DMS114 treated with DMSO at 0.1 percent for 48 hours (cell line): Measurements from ENCODE around the gene FLAD1.
"Not testable (repeated sequence)": the region's sequence is repeated elsewhere in the genome, so short reads cannot be mapped to it uniquely, and the experiment has no call there.

Source experiments
- DNase-seq: peaks from one replicate; lab custom pipeline; 2025; ENCODE audit not compliant: unreplicated experiment; lab: John Stamatoyannopoulos, UW

Gene FLAD1

GRCh38 chr1:154967331-154967950 lies 15.7 kb upstream of the FLAD1 start:
- DNase-seq, result no peak

DNA sequence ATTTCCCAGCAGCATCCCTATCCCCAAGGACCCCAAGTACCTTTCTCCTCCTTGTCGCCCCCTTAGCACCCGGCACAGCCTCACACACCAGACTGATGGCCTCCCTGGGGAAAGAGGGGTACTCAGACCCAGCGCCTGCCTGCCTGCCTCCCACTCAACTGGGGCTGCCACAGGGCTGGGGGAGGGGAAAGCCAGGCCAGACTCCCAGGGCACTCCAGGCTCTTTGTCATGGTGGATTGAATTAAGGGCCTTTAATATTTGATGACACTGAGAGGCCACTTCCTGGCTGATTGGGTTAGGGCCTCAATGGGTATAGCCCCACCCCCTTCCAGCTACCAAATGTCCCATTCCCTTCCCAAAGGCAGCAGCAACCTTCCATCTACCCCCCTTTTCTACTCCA lies 14.4 kb upstream of the FLAD1 start:
- DNase-seq, result no peak

DNA sequence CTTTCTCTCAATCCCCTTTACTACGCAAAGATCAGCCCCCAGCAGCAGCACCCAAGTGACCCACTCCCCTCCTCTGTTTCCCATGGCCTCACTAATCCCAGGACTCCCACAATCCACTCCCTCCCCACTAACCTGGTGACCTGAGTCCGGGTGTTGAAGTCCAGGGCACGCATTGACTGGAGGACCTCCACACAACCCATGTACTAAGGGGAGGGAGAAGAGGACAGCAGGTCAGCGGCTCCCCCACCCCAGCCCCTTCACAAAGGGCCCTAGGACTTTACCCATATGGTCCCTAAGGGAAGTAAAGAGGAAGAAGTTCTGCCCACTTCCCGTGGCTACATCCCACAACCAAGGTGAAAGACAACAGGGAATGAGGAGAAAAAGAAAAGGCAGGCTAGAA lies 13.9 kb upstream of the FLAD1 start:
- DNase-seq, result no peak

DNA sequence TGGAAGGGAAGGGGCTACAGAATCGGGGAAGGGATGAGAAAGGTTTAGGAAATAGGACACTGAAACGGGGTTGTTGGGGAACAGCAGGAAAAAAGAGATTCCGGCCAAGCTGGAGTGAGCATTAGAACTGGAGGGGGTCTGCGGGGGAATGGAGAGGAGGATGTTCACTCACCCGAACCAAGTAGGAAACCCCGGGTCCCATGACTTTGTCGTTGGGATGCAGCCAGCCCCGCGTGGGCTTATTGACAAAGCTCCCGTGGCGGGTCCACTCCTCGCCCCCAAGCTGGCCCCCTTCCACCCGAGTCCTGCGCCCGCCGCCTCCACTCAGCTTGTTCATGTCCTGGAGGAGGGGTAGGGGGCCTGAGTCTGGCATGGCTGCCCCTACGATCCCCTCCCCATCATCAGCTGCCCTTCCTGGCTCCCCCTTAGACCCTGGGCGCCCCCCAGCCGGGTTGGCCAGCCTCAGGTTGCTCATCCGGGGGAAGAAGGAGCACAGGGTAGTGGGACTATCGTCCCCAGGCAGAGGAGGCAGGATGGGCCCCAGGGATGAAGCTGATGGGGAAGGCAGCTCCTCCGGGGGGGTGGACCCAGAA lies 13.2 kb upstream of the FLAD1 start:
- no peak for DNase-seq

DNA sequence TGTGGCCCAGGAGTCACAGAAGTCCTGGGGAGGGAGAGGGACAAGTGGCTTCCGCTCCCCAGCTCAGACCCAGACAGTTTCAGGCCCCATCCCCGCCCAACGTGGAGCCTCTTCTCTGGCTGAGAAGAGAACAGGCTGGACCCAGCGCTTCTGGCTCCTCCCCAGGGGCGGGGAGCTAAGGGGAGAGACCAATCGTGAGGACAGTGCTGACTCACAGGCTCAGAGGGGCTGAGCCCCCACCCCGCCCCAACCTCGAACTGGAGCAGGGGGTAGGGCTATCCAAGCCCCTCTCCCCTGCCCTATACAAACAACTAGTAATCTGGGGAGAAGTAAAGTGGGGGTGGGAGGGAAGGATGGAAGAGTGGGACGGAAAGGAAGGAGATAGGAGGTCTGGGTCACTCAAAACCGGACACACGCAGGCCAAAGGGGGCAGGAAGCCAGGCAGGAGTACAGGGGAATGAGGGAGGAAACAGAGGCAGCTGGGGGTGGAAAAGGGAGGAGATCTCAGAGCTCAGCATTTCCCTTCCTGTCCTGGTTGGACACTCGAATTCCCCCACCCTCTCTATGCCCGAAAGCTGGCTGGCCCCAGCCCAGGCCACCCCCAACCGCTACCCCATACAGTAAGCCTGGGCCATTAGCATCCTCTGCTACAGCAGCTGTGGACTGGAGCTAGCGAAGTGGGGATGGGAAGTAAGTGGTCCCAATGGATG lies 12.4 kb upstream of the FLAD1 start, which contains the start of gene SHC1:
TSS of gene SHC1 (minus strand) at position 117 of the 710 bp plus-strand sequence. CDS start 221 bp downstream, outside the sequence.
- DNase-seq, result peak; percentile 37

DNA sequence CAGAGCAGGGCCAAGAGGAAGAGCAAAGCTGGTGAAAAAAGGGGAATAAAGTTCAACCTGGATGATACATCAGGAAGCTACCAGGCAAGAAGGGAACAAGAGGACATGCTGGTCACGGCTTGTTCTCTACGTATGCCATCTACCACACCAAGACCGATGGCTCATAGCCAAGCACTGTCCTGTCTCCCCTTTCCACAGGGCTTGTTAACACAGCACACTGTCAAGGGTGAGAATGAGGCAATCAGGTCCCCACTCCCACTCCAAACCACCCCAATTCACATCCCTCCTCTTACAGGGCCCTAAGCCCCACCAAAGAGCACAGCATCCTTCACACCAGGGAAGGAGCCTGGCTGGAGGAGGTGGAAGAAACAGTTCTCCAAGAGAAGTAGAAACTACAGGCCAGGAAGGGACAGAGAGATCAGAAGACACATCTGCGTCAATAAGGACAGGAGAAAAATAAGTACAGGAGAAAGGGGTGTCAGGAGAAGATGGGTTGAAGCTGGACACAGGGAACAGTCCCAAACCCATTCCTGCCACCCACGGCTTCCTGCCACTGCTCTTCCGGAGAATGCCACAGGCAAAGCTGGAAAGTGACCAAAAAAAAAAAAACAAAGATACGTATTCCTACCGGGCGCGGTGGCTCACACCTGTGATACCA lies 11.7 kb upstream of the FLAD1 start:
- DNase-seq, result no peak

DNA sequence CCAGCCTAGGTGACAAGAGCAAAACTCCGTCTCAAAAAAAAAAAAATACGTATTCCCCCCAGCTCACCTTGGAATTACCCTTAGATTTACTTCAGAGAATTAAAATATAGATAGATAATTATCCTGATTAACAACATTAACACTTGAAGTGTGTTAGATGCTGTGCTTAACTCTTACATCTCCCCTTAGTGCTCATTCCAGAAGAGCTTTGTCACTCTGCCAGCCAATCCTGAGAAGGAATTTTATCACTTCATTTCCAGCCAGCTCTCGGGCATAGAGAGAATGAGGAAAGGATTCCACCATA lies 11.0 kb upstream of the FLAD1 start:
- DNase-seq, result no peak

DNA sequence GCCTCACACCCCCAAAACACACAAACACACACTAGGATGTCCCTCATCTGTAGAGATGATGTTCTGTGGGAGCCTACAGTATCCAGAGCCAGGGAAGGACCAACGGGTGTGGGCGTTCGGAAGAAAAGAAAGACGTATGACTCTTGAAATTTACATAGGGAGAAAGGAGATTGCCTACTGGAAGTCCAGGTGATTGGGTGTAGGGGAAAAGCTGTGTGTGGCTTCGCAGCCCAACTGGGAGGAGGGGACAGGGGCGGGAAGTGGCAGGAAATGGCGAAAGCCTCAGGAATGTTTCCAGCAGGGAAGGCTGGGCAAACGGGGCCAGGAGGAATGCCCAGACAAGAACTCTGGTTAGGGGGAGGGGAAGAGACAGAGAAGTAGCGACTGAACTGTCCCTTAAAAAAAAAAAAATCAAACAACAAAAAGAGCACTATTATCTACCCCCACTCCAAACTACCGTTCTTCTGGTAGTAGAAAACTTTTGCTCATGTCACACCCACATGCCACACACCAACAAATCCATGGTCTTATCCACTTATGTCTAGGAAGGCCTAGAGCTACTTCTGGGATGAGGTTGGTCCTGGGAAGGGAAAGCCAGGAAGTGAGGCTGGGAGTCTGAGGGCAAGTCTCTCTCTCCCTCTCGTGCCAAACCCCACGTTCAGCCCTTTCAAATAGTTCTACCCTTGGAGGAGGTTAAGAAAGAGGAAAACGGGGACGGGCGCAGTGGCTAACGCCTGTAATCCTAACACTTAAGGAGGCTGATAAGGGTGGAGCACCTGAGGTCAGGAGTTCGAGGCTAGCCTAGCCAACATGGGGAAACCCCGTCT lies 10.4 kb upstream of the FLAD1 start:
- no peak for DNase-seq

DNA sequence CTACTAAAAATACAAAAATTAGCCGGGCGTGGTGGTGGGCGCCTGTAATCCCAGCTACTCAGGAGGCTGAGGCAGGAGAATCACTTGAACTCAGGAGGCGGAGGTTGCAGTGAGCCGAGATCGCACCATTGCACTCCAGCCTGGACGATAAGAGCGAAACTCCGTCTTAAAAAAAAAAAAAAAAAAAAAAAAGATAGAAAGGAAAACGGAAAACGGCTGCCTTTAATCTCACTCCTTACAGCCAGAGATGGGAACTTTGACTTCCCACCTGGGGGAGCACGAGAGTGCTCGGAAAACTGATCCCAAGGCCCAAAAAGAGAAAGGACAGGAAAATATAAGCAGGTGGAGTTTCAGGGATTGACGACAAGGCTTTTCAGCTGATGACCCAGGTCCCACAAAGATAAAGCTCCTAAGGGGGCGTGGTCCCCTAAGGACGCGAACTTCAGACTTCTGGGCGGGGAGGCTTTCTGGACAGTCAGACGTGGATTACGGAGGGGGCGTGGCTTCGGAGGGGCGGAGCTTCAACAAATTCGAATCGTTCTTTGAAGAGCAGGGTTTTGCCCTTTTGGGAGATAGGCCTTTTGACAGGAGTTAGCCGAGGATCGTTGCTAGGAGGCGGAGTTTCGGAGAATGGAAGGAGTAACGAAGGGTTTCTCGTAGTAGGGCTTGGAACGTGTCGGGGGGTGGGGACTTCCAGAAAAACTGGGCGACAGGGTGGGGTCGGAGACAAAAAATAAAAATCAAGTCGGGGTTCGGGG lies 9.6 kb upstream of the FLAD1 start:
- DNase-seq, result peak; percentile 96

DNA sequence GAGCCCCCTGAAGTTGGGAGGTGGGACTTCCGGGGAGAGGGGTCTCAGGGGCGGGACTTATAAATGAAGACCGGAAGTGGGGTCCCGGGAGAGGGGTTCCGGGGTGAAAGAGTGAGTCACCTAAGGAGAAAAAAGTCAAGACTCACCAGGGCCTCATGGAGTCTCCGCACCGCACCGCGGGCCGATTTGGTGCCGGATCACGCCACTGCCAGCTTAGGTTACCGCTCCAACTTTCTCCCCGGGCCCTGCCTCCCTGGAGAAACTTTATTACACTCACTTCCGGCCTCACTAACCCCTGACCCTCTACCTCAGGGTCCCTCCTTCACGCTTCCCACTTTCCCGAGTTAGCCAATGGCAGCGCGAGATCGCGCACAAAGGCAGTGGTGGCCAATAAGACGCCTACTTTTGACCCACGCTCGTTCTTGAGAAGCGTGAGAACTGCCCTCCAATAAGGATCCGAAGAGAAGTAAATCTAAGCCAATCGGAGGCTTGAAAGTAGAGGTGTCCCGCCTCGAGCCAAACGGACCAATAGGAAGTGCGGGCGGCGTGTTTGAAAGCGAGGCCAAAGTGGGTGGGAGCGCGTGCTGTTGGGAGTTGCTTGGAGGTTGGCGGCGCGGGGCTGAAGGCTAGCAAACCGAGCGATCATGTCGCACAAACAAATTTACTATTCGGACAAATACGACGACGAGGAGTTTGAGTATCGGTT lies 8.9 kb upstream of the FLAD1 start, which contains the start of gene CKS1B:
TSS of gene CKS1B (plus strand) at position 580 of the 706 bp plus-strand sequence. CDS start at position 645, 65 bp downstream.
- DNase-seq, result peak; percentile 100

DNA sequence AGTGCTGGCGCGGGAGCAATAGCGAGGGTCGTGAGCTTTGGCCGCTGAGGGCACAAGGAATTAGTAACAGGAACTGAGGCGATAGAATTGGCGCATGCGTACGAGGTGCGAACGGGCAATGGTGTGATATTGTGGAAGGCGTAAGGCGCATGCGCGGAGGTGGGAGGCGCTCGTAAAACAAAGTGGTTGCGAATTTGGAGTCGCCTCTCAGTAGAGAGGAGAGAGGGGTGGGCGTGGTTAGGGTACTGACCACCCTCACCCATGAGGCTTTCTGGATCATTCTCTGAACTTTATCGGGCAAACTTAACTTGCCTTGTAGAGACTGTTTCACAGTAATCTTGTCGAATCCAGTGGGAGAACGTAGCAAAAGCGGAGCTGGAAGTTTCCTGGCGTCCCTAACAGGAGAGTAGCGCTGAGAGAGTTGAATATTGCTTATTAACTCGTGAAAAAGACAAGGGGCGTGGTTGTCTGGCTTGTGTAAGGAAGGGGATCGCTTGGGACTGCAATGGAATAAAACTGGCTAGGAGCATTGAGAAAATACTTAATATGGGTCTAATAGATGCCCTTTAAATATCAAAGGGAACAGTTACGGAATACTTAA lies 8.2 kb upstream of the FLAD1 start:
- peak; percentile 100 for DNase-seq

DNA sequence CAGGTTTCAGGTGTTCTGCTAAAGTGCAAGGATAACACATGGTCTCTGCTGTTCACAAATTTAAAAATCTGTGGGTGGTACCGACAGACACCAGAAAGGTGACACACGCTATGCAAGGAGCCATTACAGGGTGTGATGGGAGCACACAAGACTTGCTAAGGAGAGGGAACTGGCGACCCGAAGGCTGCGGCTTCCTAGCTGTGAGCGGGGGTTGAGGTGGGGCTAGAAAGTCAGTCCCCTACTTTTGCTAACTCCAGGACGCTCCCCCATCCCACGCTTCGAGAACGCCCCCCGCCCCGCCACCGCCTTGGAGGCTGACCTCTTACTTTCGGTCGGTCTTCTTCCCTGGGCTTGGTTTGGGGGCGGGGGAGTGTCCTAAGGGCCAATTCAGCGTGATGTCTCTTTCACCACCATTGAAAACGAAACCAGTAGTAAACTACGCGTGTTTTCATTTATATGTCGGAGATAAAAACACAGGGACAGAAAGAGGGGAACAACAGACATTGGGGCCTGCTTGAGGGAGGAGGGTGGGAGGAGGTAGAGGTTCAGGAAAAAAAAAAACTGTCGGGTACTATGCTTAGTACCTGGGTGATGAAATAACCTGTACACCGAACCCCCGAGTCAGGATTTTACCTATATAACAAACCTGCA lies 7.6 kb upstream of the FLAD1 start:
- DNase-seq, result peak; percentile 44

- DNase-seq, result not testable (repeated sequence)
These were observed 5.4 kb upstream of the FLAD1 start for GRCh38 chr1:154977762-154978161.

GRCh38 chr1:154978360-154978759 lies 4.8 kb upstream of the FLAD1 start:
- no peak for DNase-seq

- no peak for DNase-seq
These were observed 803 bp upstream of the FLAD1 start for GRCh38 chr1:154982341-154982740.

DNA sequence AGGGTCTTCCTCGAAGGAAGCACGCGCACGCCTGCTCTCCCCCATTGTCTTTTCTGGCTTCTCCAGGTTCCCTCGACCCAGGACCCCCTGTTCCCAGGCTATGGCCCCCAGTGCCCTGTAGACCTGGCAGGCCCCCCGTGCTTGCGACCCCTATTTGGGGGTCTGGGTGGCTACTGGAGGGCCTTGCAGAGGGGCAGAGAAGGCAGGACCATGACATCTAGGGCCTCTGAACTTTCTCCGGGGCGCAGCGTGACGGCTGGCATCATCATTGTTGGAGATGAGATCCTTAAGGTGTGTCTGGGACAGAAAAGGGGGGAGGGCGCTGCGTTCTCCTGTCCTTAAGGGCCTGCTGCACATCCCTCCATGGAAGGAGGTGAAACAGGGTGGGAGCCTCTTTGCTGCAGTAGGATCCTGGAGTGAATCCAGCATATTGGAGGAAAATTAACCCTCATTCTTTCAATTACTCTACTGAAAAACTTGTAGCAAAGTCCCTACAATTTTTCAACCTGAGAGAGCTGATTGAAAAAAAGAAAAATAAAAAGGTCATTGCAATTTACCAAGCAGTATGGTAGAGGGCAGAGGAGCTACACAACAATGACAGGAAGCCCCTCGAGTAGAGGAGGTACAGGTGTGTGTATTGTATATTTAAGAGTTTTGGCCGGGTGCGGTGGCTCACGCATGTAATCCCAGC lies 777 bp downstream of the FLAD1 start:
- no peak for DNase-seq

- not testable (repeated sequence) for DNase-seq
These were observed 3.6 kb downstream of the FLAD1 start for GRCh38 chr1:154986736-154987135.

DNA sequence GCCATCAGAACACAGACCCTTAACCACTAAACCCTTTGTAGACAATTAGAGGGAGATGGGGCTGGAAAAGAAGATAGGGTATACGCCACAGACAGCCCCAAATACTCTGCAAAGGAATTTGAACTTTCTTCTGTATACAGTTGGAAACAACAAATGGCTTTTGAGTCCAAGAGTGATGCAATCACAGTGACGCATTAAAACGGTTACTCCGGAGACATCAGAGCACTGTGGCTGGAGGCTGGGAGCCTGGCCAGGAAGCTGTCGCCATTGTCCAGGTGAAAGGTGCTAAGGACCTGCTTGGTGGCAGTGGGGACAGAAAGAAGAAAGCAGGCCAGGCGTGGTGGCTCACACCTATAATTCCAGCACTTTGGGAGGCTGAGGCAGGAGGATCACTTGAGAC lies 4.2 kb downstream of the FLAD1 start:
- no peak for DNase-seq
